SK-N-SH (cell line): ENCODE results near the gene HDAC6. TPM values are rescaled to one million over a fixed set of nuclear protein-coding genes. Genes with fewer than 3 reads are reported as not detected.

Experiments
- CTCF ChIA-PET: fragments of 300-600, 350-600 bp; formaldehyde crosslinking; extraction: SDS; loops from one replicate; lab custom pipeline; 2021; lab: Yijun Ruan, JAX
- POLR2A ChIA-PET: fragments of 350-600 bp; sonication (Branson Sonifier 250); formaldehyde crosslinking; extraction: SDS; loops from one replicate; lab custom pipeline; 2020; ENCODE audit warnings: antibody characterized with exemption, inconsistent platforms; lab: Yijun Ruan, JAX
- DNase-seq: peaks from one replicate; pipeline ENCODE4 v3.0.0; 2012
- H2AFZ ChIP-seq: fragments of 200-600 bp; sonication (generic); 2 replicates; pipeline ENCODE4 v1.8.1; 2016; ENCODE audit warnings: antibody characterized with exemption, mild to moderate bottlenecking, low read depth
- H3F3A ChIP-seq: fragments of 200-600 bp; sonication (generic); replicated peaks from 2 replicates; pipeline ENCODE3; 2016; ENCODE audit warnings: antibody characterized with exemption, mild to moderate bottlenecking; ENCODE audit not compliant: insufficient read depth
- H3K27ac ChIP-seq, 2 experiments: fragments of 200-500 bp in 1 of 2; fragments of 200-600 bp in 1 of 2; sonication (Bioruptor generic) in 1 of 2; sonication (generic), shearing (Covaris generic) in 1 of 2; 2 replicates each; pipeline versions ENCODE4 v1.5.1 to v1.6.1; 2014 to 2016; ENCODE audit warnings: low read depth in 2 of 2, inconsistent platforms in 1 of 2, low read length in 1 of 2, mild to moderate bottlenecking in 1 of 2, mixed read lengths in 1 of 2
- H3K27me3 ChIP-seq: fragments of 200-600 bp; sonication (generic), shearing (Covaris generic); 2 replicates; pipeline ENCODE4 v1.6.1; 2016; ENCODE audit warnings: mixed run types; ENCODE audit not compliant: insufficient read depth
- H3K36me3 ChIP-seq, 2 experiments: fragments of 200-500 bp in 1 of 2; fragments of 200-600 bp in 1 of 2; sonication (Bioruptor generic) in 1 of 2; sonication (generic) in 1 of 2; replicated peaks in 1 of 2; 2 replicates each; pipeline versions ENCODE3 to v1.5.1; 2014 to 2016; ENCODE audit warnings: low read length in 1 of 2, mild to moderate bottlenecking in 1 of 2; ENCODE audit not compliant: insufficient read depth in 2 of 2, control insufficient read depth in 1 of 2
- H3K4me1 ChIP-seq, 2 experiments: fragments of 200-500 bp in 1 of 2; fragments of 200-600 bp in 1 of 2; sonication (Bioruptor generic) in 1 of 2; sonication (generic), shearing (Covaris generic) in 1 of 2; 2 replicates each; pipeline versions ENCODE4 v1.5.1 to v1.6.1; 2014 to 2016; ENCODE audit warnings: low read depth in 1 of 2, low read length in 1 of 2, mixed run types in 1 of 2; ENCODE audit not compliant: insufficient read depth in 2 of 2, control insufficient read depth in 1 of 2
- H3K4me2 ChIP-seq: fragments of 200-600 bp; sonication (generic), shearing (Covaris generic); 2 replicates; pipeline ENCODE4 v1.6.1; 2017; ENCODE audit warnings: mixed run types
- H3K4me3 ChIP-seq, 2 experiments: fragments of 200-500 bp in 1 of 2; fragments of 200-600 bp in 1 of 2; sonication (Bioruptor generic) in 1 of 2; sonication (generic), shearing (Covaris generic) in 1 of 2; 2 replicates each; pipeline versions ENCODE4 v1.5.1 to v1.8.1; 2014 to 2016; ENCODE audit warnings: low read depth in 2 of 2, inconsistent platforms in 1 of 2, low read length in 1 of 2, mild to moderate bottlenecking in 1 of 2, mixed read lengths in 1 of 2, moderate library complexity in 1 of 2
- H3K79me2 ChIP-seq: fragments of 200-600 bp; sonication (generic); 2 replicates; pipeline ENCODE4 v1.8.1; 2017; ENCODE audit warnings: mild to moderate bottlenecking; ENCODE audit not compliant: insufficient read depth
- H3K9ac ChIP-seq: fragments of 200-600 bp; sonication (generic); 2 replicates; pipeline ENCODE4 v1.6.1; 2017; ENCODE audit warnings: mixed run types
- H3K9me2 ChIP-seq: fragments of 200-600 bp; sonication (generic); 2 replicates; pipeline ENCODE4 v1.6.1; 2017; ENCODE audit warnings: mixed run types
- H3K9me3 ChIP-seq: fragments of 200-600 bp; sonication (generic); 2 replicates; pipeline ENCODE4 v1.6.1; 2017; ENCODE audit warnings: mixed run types, mild to moderate bottlenecking, moderate library complexity
- H4K20me1 ChIP-seq: fragments of 200-600 bp; sonication (generic); 2 replicates; pipeline ENCODE4 v1.6.1; 2017; ENCODE audit warnings: mild to moderate bottlenecking, mixed run types; ENCODE audit not compliant: insufficient read depth
- CHD2 ChIP-seq: fragments of 150-350 bp; IDR thresholded peaks from 2 replicates; pipeline ENCODE4 v1.6.1; 2018; ENCODE audit warnings: low read length; ENCODE audit not compliant: partially characterized antibody
- ELF1 ChIP-seq: IDR thresholded peaks from 2 replicates; pipeline ENCODE4 v1.4.0; 2012
- FOXM1 ChIP-seq: IDR thresholded peaks from 2 replicates; pipeline ENCODE4 v1.4.0; 2012; ENCODE audit warnings: low read depth, mild to moderate bottlenecking
- GABPA ChIP-seq: IDR thresholded peaks from 2 replicates; pipeline ENCODE4 v1.4.0; 2012; ENCODE audit warnings: low read depth, mild to moderate bottlenecking
- IRF3 ChIP-seq: fragments of 150-350 bp; IDR thresholded peaks from 2 replicates; pipeline ENCODE4 v1.6.1; 2016; ENCODE audit warnings: mild to moderate bottlenecking, low read depth, low read length
- NFIC ChIP-seq: IDR thresholded peaks from 2 replicates; pipeline ENCODE4 v1.4.0; 2012; ENCODE audit warnings: borderline replicate concordance
- RAD21 ChIP-seq: IDR thresholded peaks from 2 replicates; pipeline ENCODE4 v1.6.1; 2012; ENCODE audit warnings: mild to moderate bottlenecking, low read length
- RCOR1 ChIP-seq: fragments of 150-350 bp; IDR thresholded peaks from 2 replicates; pipeline ENCODE4 v1.6.1; 2017; ENCODE audit warnings: antibody characterized with exemption, low read length
- RXRA ChIP-seq: IDR thresholded peaks from 2 replicates; pipeline ENCODE4 v1.4.0; 2012; ENCODE audit warnings: low read depth, mild to moderate bottlenecking, borderline replicate concordance
- SIN3A ChIP-seq: IDR thresholded peaks from 2 replicates; pipeline ENCODE4 v1.6.1; 2012; ENCODE audit warnings: low read depth, mild to moderate bottlenecking, low read length, moderate library complexity, borderline replicate concordance
- TAF1 ChIP-seq: IDR thresholded peaks from 2 replicates; pipeline ENCODE4 v1.6.1; 2012; ENCODE audit warnings: low read depth, mild to moderate bottlenecking, low read length, moderate library complexity, borderline replicate concordance
- TCF12 ChIP-seq: IDR thresholded peaks from 2 replicates; pipeline ENCODE4 v1.4.0; 2012
- TEAD4 ChIP-seq: IDR thresholded peaks from 2 replicates; pipeline ENCODE4 v1.4.0; 2012; ENCODE audit warnings: mild to moderate bottlenecking, borderline replicate concordance; ENCODE audit not compliant: insufficient read depth
- WGBS: methylation state at CpG from one replicate; pipeline ENCODE4 v1.1.6; 2017; ENCODE audit warnings: low lambda C conversion rate; 5-methylcytosine and 5-hydroxymethylcytosine counted together
- polyA plus RNA-seq, 3 experiments: library from polyadenylated mRNA; depleted of rRNA; stranded (reverse); fragments of >200 nt; gene quantifications; 2 replicates each; pipeline ENCODE4 v1.2.3, GENCODE V29; 2012
- TF ChIP-seq, protein P1 (sequence below): fragments of 200-600 bp; sonication (generic); IDR thresholded peaks from 2 replicates; pipeline ENCODE4 v1.6.1; 2017; ENCODE audit warnings: antibody characterized with exemption, mild to moderate bottlenecking, moderate library complexity
- TF ChIP-seq, protein P2 (sequence below): fragments of 150-350 bp; IDR thresholded peaks from 2 replicates; pipeline ENCODE4 v1.6.1; 2017; ENCODE audit warnings: antibody characterized with exemption, low read length, low read depth, borderline replicate concordance
- TF ChIP-seq, protein P3 (sequence below): IDR thresholded peaks from 2 replicates; pipeline ENCODE4 v1.4.0; 2012; ENCODE audit warnings: low read depth

The HDAC6 gene
- polyA plus RNA-seq, 1 of the 3 experiments (the other 2 are of a cell fraction) = 34.0 TPM

- no peaks in the 10 kb centered on the region for H4K20me1 ChIP-seq
- WGBS = 22% methylated on average over 13 of the region's 16 CpGs
- H3K9me2 ChIP-seq = no peaks in the 10 kb centered on the region
- TF ChIP-seq NFIC (no peak), GABPA (no peak), FOXM1 (no peak), TCF12 (no peak), IRF3 (no peak), CHD2 (no peak), RAD21 (no peak)
- H3F3A ChIP-seq = no peaks in the 10 kb centered on the region
- H3K79me2 ChIP-seq = no peaks in the 10 kb centered on the region
- peaks cover 31% of the 10 kb centered on the region; the same call in 1 of the 2 replicates for H3K27me3 ChIP-seq
- H3K4me2 ChIP-seq = no peak overlapping the region
- POLR2A ChIA-PET = no interaction called here
- H3K9me3 ChIP-seq = no peaks in the 10 kb centered on the region
- DNase-seq = peak; percentile 30
- H3K27ac ChIP-seq = no peak overlapping the region
- CTCF ChIA-PET = no interaction called here
- no peak overlapping the region for H3K9ac ChIP-seq
- H3K36me3 ChIP-seq = no peaks in the 10 kb centered on the region
- no peak overlapping the region for H3K4me3 ChIP-seq
- H2AFZ ChIP-seq = no peak overlapping the region
- no peaks in the 10 kb centered on the region for H3K4me1 ChIP-seq
Measured at GRCh38 chrX:48785540-48786214, 16.2 kb upstream of the HDAC6 start.

DNA sequence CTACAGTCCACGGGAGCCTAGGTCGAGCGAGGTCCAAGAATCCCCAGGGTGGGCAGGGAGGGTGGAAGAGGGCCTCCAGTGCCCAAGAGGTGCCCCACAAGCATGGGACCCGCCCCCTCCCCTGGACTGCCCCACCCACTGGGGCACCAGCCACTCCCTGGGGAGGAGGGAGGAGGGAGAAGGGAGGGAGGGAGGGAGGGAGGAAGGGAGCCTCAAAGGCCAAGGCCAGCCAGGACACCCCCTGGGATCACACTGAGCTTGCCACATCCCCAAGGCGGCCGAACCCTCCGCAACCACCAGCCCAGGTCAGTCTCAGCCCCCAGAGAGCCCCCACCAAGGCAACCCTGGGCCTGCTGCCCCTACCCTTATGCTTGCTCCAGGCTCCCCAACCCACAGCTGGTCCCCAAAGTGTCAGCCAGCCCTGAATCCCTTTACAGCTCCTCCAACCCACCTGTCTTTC lies 15.5 kb upstream of the HDAC6 start, which contains the start of gene GATA1:
TSS of gene GATA1 (plus strand) at position 250 of the 460 bp plus-strand sequence. CDS start 4,520 bp downstream, outside the sequence.
- Histone ChIP-seq H3F3A (no peaks in the 10 kb centered on the region), H3K4me3 (no peak within 1 kb of the TSS), H3K9me2 (no peaks in the 10 kb centered on the region), H3K4me2 (no peak within 1 kb of the TSS), H4K20me1 (no peaks in the 10 kb centered on the region), H3K4me1 (no peaks in the 10 kb centered on the region), H2AFZ (no peak within 1 kb of the TSS), H3K36me3 (no peaks in the 10 kb centered on the region), H3K27ac (no peak within 1 kb of the TSS), H3K79me2 (no peaks in the 10 kb centered on the region), H3K9me3 (no peaks in the 10 kb centered on the region), H3K9ac (no peak within 1 kb of the TSS), H3K27me3 (peaks cover 31% of the 10 kb centered on the region; the same call in 1 of the 2 replicates)
- POLR2A ChIA-PET = no interaction called here
- CTCF ChIA-PET = no interaction called here
- peak; percentile 19 for DNase-seq
- 27% methylated on average over 5 of the region's 7 CpGs for WGBS
- no peak for TF ChIP-seq ELF1
- no peak for TF ChIP-seq NFIC
- no peak for TF ChIP-seq RCOR1
- no peak for TF ChIP-seq TEAD4
- no peak for TF ChIP-seq RXRA
- TF ChIP-seq, protein P1, sequence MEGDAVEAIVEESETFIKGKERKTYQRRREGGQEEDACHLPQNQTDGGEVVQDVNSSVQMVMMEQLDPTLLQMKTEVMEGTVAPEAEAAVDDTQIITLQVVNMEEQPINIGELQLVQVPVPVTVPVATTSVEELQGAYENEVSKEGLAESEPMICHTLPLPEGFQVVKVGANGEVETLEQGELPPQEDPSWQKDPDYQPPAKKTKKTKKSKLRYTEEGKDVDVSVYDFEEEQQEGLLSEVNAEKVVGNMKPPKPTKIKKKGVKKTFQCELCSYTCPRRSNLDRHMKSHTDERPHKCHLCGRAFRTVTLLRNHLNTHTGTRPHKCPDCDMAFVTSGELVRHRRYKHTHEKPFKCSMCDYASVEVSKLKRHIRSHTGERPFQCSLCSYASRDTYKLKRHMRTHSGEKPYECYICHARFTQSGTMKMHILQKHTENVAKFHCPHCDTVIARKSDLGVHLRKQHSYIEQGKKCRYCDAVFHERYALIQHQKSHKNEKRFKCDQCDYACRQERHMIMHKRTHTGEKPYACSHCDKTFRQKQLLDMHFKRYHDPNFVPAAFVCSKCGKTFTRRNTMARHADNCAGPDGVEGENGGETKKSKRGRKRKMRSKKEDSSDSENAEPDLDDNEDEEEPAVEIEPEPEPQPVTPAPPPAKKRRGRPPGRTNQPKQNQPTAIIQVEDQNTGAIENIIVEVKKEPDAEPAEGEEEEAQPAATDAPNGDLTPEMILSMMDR = no peak
- TF ChIP-seq TAF1 = no peak
- TF ChIP-seq SIN3A = no peak
- TF ChIP-seq, protein P2, sequence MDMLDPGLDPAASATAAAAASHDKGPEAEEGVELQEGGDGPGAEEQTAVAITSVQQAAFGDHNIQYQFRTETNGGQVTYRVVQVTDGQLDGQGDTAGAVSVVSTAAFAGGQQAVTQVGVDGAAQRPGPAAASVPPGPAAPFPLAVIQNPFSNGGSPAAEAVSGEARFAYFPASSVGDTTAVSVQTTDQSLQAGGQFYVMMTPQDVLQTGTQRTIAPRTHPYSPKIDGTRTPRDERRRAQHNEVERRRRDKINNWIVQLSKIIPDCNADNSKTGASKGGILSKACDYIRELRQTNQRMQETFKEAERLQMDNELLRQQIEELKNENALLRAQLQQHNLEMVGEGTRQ = no peak
- TF ChIP-seq, protein P3, sequence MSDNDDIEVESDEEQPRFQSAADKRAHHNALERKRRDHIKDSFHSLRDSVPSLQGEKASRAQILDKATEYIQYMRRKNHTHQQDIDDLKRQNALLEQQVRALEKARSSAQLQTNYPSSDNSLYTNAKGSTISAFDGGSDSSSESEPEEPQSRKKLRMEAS = no peak
